Nucleus accumbens (tissue), 56 donors: ENCODE results near the gene WDR27.

Source experiments
- DNase-seq, 56 donors: peaks; one replicate each; lab custom pipeline; 2025; lab: John Stamatoyannopoulos, UW

The WDR27 gene

GRCh38 chr6:169642455-169642854 is 59.4 kb downstream of the WDR27 start:
- DNase-seq, result no peak

DNA sequence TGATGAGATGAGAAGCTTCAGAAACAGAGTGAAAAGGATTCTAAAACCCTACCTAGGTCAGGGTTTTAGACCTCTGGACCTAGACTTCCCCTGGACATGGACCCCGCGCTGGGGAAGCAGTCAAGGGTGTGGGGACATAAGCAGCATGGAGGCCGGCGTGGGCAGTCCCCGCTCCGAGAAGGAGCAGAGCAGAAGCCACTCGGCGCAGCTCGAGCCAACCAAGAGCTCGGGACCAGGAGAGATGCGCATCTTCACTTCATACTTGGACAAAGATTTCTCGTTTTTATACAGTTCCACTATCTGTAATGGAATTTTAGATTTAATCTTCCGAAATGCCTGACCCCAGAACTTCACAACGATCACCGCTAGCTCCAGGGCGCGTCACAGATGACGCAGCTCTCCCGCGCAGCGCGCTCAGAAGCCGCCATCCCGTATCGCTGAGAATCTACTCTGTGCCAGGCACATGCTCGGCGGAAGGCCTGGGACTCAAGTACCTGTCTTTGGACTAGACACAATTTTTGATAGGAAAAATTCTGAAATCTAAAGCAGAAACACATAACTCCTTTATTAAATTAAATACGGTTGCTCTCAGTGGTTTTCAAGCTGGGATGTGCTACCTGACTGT is 60.3 kb downstream of the WDR27 start:
- no peak for DNase-seq

DNA sequence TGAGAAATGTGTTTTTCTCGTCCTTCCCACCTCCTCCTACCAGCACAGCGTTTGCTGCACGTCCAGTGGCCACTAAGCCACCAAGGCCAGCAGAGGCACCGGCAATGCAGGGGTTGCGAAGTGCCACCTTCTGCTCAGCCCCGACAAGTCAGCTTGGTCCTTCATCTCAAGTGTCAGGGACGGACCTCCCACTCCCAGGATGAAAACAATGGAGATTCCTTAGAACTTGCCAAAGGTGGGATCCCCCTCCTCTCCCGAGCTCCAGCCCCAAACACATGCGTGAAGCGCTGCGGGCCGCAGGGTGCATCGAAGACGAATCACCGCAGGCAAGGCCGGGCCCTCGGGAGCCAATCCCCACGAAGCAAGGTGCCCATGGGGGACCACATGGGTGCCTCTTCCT is 60.8 kb downstream of the WDR27 start:
- DNase-seq, result no peak

DNA sequence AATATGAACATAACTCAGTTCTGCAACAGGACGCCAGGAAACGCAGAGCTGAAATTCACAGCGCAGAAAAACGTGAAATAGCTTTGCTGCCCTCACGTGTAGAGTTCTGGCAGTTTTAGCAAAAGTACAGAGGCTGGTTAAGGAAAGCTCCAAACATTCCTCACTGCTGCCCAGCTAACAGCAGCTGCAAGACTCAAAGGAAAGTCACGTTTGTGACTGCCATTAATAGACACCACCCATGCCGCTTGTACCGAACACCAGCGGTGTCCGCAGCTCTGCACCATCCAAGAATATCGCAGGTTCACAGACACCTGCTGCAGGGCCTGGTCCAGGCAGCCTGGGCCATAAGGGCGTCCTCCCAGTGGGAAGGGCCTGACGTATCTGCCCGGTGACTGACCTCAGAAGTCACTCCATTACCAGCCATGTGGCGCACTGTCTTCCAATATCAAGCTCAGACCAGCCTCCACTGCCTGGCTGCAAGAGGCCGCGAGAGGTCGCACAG is 61.4 kb downstream of the WDR27 start:
- DNase-seq, result no peak

- no peak for DNase-seq
Measured at GRCh38 chr6:169639653-169640278, 62.1 kb downstream of the WDR27 start.

DNA sequence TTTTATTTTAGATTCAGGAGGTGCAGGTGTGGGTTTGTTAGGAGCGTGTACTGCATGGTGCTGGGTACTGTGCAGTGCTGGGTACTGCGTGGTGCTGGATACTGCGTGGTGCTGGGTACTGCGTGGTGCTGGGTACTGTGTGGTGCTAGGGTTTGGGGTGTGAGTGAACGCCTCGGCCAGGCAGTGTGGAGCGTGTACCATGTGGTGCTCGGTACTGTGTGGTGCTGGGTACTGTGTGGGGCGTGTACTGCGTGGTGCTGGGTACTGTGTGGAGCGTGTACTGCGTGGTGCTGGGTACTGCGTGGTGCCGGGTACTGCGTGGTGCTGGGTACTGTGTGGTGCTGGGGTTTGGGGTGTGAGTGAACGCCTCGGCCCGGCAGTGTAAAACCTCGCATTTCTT is 62.9 kb downstream of the WDR27 start:
- no peak for DNase-seq

- DNase-seq, result no peak
Measured at GRCh38 chr6:169638388-169638787, 63.4 kb downstream of the WDR27 start.

DNA sequence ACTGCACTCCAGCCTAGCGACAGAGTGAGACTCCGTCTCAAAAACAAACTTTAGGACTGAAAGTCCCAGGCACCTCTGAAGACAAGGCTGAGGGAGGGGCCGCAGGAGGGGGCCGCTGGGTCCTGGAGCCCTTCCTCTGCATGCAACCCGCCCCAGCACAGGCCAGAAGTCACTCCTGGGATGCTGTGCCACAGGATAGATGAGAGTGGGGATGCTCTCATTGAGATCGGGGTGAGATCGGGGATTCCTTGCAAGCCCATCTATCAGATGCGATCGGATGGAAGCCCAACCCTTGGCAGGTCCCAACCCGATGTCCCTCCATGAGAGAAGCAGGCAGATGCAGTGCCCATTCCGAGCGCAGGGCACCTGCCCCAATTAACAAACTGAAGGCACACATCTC is 66.5 kb downstream of the WDR27 start:
- no peak for DNase-seq

DNA sequence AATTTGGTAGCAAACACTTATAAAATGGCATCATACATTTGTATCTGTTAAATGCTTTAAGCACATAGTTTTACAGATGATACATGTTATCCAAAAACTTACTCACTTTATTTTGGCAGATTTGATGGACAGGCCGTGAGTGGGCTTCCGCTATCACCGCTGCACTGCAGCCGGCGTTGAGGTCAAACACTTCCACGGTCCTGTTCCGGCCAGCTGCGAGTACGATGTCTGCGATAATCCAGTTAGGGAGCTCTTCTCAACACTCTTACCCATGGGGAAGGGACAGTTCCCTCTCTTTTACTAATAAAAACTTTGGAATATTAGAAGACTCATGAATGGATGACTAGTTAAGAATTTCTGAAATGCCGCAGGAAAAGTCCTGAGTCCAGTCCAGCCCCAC is 69.0 kb downstream of the WDR27 start:
- DNase-seq, result no peak

DNA sequence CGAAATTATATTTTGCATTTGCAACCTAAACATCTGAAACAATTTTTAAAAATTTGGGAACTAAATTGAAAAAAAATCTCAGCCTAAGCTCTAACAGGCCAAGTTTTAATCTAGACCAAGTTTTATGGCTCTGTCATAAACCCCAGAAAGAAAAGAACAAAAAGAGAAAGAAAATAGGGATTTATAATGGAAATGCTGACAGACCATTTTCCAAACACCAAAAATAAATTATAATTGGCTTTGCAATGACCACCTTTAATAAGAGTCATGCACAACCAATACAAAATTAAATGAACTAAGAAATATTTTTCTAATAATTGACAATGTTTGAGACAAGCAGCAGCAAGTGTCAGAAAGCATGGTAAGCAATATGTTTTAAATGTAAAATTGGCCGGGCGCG is 72.6 kb downstream of the WDR27 start:
- no peak for DNase-seq

- DNase-seq, result no peak
Measured at GRCh38 chr6:169627736-169628607, 73.9 kb downstream of the WDR27 start.

DNA sequence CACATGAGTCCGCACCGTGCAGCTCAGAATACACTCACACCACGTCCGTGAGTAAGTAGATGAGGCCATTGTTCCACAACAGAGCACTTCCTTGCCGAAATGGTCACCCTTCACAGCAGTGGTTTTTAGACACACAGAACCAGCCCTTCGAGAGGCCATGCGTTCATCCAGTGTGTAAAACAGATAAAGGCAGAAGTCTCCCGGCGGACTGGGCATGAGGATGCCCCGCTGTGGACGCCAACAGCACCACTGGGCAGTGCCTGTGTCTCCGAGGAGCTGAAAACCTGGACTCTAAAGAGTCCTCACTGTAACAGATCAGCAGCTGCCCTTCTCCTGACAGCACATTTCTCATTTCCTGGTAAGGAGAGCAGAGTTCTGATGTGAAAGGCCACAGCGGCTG is 75.2 kb downstream of the WDR27 start:
- DNase-seq, result no peak

GRCh38 chr6:169626169-169626568 is 75.7 kb downstream of the WDR27 start:
- DNase-seq, result no peak

DNA sequence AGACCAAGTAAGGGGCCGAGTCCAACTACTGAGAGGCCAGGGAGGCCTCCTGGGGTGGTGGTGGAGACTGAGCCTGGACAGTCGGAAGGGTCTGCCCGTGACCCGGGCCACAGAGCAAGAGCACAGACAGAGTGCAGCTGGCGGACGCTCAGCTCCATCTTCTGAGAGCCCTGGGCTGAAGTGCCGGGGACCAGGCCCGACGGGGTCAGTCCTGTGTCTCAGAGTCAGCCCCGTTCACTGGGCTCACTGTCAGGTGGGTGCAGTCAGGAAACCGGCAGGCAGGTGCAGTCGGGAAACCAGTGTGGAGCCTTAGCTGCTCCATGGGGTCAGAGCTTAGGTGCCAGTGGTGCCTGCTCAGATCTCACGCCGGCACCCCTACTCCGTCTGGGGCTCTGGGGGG is 76.5 kb downstream of the WDR27 start:
- no peak for DNase-seq

GRCh38 chr6:169624785-169625184 is 77.0 kb downstream of the WDR27 start:
- no peak for DNase-seq

DNA sequence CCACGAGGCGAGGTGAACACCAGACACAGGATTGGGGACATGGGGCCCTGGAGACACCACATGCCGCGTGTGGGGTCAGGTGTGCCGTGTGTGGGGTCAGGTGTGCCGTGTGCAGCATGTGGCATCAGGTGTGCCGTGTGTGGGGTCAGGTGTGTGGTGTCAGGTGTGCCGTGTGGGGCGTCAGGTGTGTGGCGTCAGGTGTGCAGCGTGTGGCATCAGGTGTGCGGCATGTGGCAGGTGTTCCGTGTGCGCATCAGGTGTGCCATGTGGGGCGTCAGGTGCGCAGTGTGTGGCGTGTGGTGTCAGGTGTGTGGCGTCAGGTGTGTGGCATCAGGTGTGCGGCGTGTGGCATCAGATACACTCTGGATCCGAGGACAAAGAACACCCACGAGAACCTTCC is 77.9 kb downstream of the WDR27 start:
- DNase-seq, result no peak

GRCh38 chr6:169623343-169623742 is 78.5 kb downstream of the WDR27 start:
- no peak for DNase-seq

GRCh38 chr6:169622618-169623017 is 79.2 kb downstream of the WDR27 start:
- no peak for DNase-seq

- DNase-seq, result no peak
Measured at GRCh38 chr6:169621311-169621710, 80.5 kb downstream of the WDR27 start.

GRCh38 chr6:169620171-169621130 is 81.4 kb downstream of the WDR27 start:
- no peak for DNase-seq
